ENCODE measurements around the gene RAI14.

DNA sequence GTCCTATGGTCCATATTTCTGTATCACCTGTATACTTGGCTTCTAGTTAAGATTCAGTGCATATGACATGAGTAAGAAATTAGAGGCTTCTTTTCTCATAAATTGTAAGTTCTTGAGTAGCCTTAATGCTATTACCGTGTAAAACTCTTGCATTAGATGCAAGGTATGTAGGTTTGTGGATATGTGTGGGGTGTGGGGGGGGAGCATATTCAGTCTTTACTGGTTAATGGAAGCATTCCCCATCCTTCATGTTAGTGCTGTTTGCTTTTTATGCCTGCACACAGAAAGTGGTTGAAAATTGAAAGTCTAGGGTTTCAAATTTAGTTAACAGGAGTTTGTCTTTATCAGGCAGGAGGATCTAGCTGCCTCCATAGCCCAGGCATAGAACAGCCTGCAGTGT is 16.1 kb downstream of the RAI14 start:
- TF ChIP-seq POLR2A (IDR thresholded peaks at IDR 0.05; ENCODE audit: low read depth, low read length): no peak
- no peak for TF ChIP-seq POLR2AphosphoS5 (IDR thresholded peaks at IDR 0.05; ENCODE audit: low read depth, low read length)

All from GM12892 (cell line).